OCI-LY7 (cell line): ENCODE results near the gene TTLL10.

Experiments
- EZH2phosphoT487 ChIP-seq: fragments of 200-600 bp; sonication (generic); IDR thresholded peaks from 2 replicates; pipeline ENCODE4 v1.6.1; 2018; ENCODE audit warnings: low read depth, borderline replicate concordance, mild to moderate bottlenecking, mixed run types, antibody characterized with exemption, low read length, moderate library complexity, mixed read lengths
- TF ChIP-seq, protein P1 (sequence below): fragments of 200-600 bp; sonication (generic); conservative IDR thresholded peaks from 2 replicates; pipeline ENCODE4 v1.5.1; 2014; ENCODE audit warnings: mild to moderate bottlenecking, antibody characterized with exemption, low read length, moderate library complexity, mixed read lengths

DNA sequence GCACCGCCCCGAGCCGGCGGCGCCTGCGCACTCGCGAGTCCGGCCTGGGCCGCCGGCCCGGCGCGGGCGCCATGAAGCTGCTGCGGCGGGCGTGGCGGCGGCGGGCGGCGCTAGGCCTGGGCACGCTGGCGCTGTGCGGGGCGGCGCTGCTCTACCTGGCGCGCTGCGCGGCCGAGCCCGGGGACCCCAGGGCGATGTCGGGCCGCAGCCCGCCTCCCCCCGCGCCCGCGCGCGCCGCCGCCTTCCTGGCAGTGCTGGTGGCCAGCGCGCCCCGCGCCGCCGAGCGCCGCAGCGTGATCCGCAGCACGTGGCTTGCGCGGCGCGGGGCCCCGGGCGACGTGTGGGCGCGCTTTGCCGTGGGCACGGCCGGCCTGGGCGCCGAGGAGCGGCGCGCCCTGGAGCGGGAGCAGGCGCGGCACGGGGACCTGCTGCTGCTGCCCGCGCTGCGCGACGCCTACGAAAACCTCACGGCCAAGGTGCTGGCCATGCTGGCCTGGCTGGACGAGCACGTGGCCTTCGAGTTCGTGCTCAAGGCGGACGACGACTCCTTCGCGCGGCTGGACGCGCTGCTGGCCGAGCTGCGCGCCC, 58.6 kb downstream of the TTLL10 start, which contains the start of gene B3GALT6:
- TF ChIP-seq, protein P1, sequence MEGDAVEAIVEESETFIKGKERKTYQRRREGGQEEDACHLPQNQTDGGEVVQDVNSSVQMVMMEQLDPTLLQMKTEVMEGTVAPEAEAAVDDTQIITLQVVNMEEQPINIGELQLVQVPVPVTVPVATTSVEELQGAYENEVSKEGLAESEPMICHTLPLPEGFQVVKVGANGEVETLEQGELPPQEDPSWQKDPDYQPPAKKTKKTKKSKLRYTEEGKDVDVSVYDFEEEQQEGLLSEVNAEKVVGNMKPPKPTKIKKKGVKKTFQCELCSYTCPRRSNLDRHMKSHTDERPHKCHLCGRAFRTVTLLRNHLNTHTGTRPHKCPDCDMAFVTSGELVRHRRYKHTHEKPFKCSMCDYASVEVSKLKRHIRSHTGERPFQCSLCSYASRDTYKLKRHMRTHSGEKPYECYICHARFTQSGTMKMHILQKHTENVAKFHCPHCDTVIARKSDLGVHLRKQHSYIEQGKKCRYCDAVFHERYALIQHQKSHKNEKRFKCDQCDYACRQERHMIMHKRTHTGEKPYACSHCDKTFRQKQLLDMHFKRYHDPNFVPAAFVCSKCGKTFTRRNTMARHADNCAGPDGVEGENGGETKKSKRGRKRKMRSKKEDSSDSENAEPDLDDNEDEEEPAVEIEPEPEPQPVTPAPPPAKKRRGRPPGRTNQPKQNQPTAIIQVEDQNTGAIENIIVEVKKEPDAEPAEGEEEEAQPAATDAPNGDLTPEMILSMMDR = no peak
- TF ChIP-seq EZH2phosphoT487 = no peak
